ENCODE data around the gene ENOPH1.
"Not testable (repeated sequence)": the region's sequence is repeated elsewhere in the genome, so short reads cannot be mapped to it uniquely, and the experiment has no call there.

Gene ENOPH1

GRCh38 chr4:82473621-82474164 lies 43.3 kb downstream of the ENOPH1 start:
- DNase-seq (ENCODE audit: low spot score), result no peak

- DNase-seq (ENCODE audit: low spot score), result not testable (repeated sequence)
Observed at GRCh38 chr4:82475931-82476330, 45.5 kb downstream of the ENOPH1 start.

GRCh38 chr4:82477469-82477868 lies 47.1 kb downstream of the ENOPH1 start:
- DNase-seq (ENCODE audit: low spot score), result not testable (repeated sequence)

GRCh38 chr4:82479562-82479961 lies 49.2 kb downstream of the ENOPH1 start:
- no peak for DNase-seq (ENCODE audit: low spot score)

- DNase-seq (ENCODE audit: low spot score), result no peak
Observed at GRCh38 chr4:82480771-82481505, 50.5 kb downstream of the ENOPH1 start.

- no peak for DNase-seq (ENCODE audit: low spot score)
Observed at GRCh38 chr4:82481506-82481840, 51.1 kb downstream of the ENOPH1 start.

- DNase-seq (ENCODE audit: low spot score), result no peak
Observed at GRCh38 chr4:82482387-82482786, 52.0 kb downstream of the ENOPH1 start.

GRCh38 chr4:82484996-82485783 lies 54.8 kb downstream of the ENOPH1 start:
- no peak for DNase-seq (ENCODE audit: low spot score)

GRCh38 chr4:82489076-82489475 lies 58.7 kb downstream of the ENOPH1 start:
- no peak for DNase-seq (ENCODE audit: low spot score)

- no peak for DNase-seq (ENCODE audit: low spot score)
Observed at GRCh38 chr4:82489987-82490386, 59.6 kb downstream of the ENOPH1 start.

- no peak for DNase-seq (ENCODE audit: low spot score)
Observed at GRCh38 chr4:82491251-82491960, 61.0 kb downstream of the ENOPH1 start.

- DNase-seq (ENCODE audit: low spot score), result no peak
Observed at GRCh38 chr4:82493721-82494425, 63.5 kb downstream of the ENOPH1 start.

GRCh38 chr4:82495666-82496065 lies 65.3 kb downstream of the ENOPH1 start:
- no peak for DNase-seq (ENCODE audit: low spot score)

- DNase-seq (ENCODE audit: low spot score), result no peak
Observed at GRCh38 chr4:82496349-82496748, 66.0 kb downstream of the ENOPH1 start.

- no peak for DNase-seq (ENCODE audit: low spot score)
Observed at GRCh38 chr4:82499738-82500434, 69.5 kb downstream of the ENOPH1 start.

- no peak for DNase-seq (ENCODE audit: low spot score)
Observed at GRCh38 chr4:82500435-82501153, 70.2 kb downstream of the ENOPH1 start.

GRCh38 chr4:82501154-82501442 lies 70.7 kb downstream of the ENOPH1 start:
- no peak for DNase-seq (ENCODE audit: low spot score)

- no peak for DNase-seq (ENCODE audit: low spot score)
Observed at GRCh38 chr4:82508011-82508410, 77.6 kb downstream of the ENOPH1 start.

- DNase-seq (ENCODE audit: low spot score), result no peak
Observed at GRCh38 chr4:82508806-82509428, 78.5 kb downstream of the ENOPH1 start.

GRCh38 chr4:82510216-82510615 lies 79.8 kb downstream of the ENOPH1 start:
- DNase-seq (ENCODE audit: low spot score), result no peak

All from activated CD4-positive, alpha-beta T cell treated with anti-CD3 and anti-CD28 coated beads, Interleukin-2, Interleukin-4, amounts not matched to agents 100 ng/mL and 50 ng/mL, durations not matched to agents 16 hours and 8 hours (primary cell).